Endothelial cell (in vitro differentiated cells): ENCODE measurements around the gene UQCC3. TPM values are rescaled to one million over a fixed set of nuclear protein-coding genes. Genes with fewer than 3 reads are reported as not detected.
"Not testable (repeated sequence)": the region's sequence is repeated elsewhere in the genome, so short reads cannot be mapped to it uniquely, and the experiment has no call there.

ENCODE experiments used
- DNase-seq: peaks from one replicate; pipeline ENCODE4 v3.0.0; 2021; ENCODE audit warnings: low spot score
- H3K27ac Mint-ChIP-seq: one replicate; pipeline ENCODE4 v1.8.0; 2021; ENCODE audit warnings: mixed read lengths, inconsistent platforms; ENCODE audit not compliant: unreplicated experiment
- H3K27me3 Mint-ChIP-seq: one replicate; pipeline ENCODE4 v1.8.0; 2021; ENCODE audit warnings: mild to moderate bottlenecking, moderate library complexity, mixed read lengths, inconsistent platforms; ENCODE audit not compliant: unreplicated experiment
- H3K36me3 Mint-ChIP-seq: one replicate; pipeline ENCODE4 v1.8.0; 2021; ENCODE audit warnings: mild to moderate bottlenecking, low read depth, mixed read lengths, inconsistent platforms; ENCODE audit not compliant: unreplicated experiment
- H3K4me1 Mint-ChIP-seq: one replicate; pipeline ENCODE4 v1.8.0; 2021; ENCODE audit warnings: mild to moderate bottlenecking, mixed read lengths, inconsistent platforms; ENCODE audit not compliant: unreplicated experiment
- H3K4me3 Mint-ChIP-seq: one replicate; pipeline ENCODE4 v1.8.0; 2021; ENCODE audit warnings: mild to moderate bottlenecking, mixed read lengths, inconsistent platforms; ENCODE audit not compliant: unreplicated experiment
- H3K9me3 Mint-ChIP-seq: one replicate; pipeline ENCODE4 v1.8.0; 2021; ENCODE audit warnings: mixed read lengths, inconsistent platforms; ENCODE audit not compliant: unreplicated experiment
- CTCF ChIP-seq: fragments of 200-600 bp; sonication (generic); IDR thresholded peaks from one replicate; pipeline ENCODE4 v1.5.0; 2021; ENCODE audit warnings: antibody characterized with exemption; ENCODE audit not compliant: unreplicated experiment
- total RNA-seq: library from RNA; stranded (reverse); fragmentation: NEBNext Ultra II Directional; extraction: Animal tissue kit (Norgen Biotek cat#: 25700); gene quantifications from one replicate; pipeline ENCODE4 v1.2.1, GENCODE V29; 2021; ENCODE audit not compliant: unreplicated experiment

UQCC3 gene
- total RNA-seq, 1 donor from 2014 or later = 4.7 TPM

DNA sequence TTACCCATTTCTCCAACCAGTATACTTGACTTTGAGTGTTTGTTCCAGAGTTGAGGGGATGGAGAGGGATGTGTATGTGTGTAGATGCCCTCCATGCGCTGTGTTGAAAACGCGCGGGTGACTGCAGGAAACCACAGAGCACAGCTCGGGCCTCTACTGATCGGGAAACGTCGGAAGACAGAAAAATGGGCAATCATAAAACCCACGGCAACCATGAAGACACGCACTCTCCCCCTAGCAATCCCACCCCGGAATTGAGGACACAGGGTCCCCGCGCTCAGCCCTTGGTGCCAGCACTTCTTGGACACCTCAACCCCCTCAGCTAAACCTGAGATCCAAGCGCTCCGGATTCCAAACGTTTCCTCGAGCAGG is 251 bp upstream of the UQCC3 start:
- no peak for TF ChIP-seq CTCF
- H3K4me1 Mint-ChIP-seq = peaks cover 28% of the 10 kb centered on the region
- H3K27me3 Mint-ChIP-seq = peaks cover 8% of the 10 kb centered on the region
- peak overlapping the region; percentile 94 for H3K27ac Mint-ChIP-seq
- no peak for DNase-seq
- no peaks in the 10 kb centered on the region for H3K9me3 Mint-ChIP-seq
- H3K4me3 Mint-ChIP-seq = peak overlapping the region; percentile 95
- H3K36me3 Mint-ChIP-seq = peaks cover 15% of the 10 kb centered on the region

DNA sequence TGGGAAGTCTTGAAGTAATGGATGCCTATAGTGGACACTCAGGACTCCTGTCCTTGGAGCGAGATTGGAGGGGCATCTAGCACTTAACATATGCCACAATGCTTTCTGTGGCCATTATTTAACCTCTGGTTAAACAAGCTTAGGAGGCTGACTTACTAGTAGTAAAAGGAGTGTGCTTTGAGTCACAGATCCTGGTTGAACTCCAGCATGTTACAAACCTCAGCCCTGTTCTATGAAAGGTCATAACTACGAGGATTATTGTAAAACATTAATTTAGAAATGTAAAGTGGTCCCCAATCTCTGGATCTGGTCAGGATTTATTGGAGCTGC is 1.7 kb downstream of the UQCC3 start:
- H3K9me3 Mint-ChIP-seq = no peaks in the 10 kb centered on the region
- peaks cover 28% of the 10 kb centered on the region for H3K36me3 Mint-ChIP-seq
- peaks cover 9% of the 10 kb centered on the region for H3K27me3 Mint-ChIP-seq
- TF ChIP-seq CTCF = no peak
- no peak for DNase-seq
- H3K4me3 Mint-ChIP-seq = peak overlapping the region; percentile 95
- H3K27ac Mint-ChIP-seq = peak overlapping the region; percentile 52
- peaks cover 24% of the 10 kb centered on the region for H3K4me1 Mint-ChIP-seq

DNA sequence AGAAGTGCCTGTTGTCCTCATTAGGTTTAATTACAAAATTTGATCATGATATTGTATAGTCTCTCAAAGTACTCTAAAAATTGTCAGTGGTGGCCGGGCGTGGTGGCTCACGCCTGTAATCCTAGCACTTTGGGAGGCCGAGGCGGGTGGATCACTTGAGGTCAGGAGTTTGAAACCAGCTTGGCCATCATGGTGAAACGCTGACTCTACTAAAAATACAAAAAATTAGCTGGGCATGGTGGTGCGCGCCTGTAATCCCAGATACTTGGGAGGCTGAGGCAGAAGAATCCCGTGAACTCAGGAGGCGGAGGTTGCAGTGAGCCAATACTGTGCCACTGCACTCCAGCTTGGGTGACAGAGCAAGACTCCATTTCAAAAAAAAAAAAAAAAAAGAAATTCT is 3.9 kb downstream of the UQCC3 start:
- H3K27ac Mint-ChIP-seq, H3K9me3 Mint-ChIP-seq, H3K4me3 Mint-ChIP-seq, DNase-seq: not testable (repeated sequence)
- peaks cover 11% of the 10 kb centered on the region for H3K27me3 Mint-ChIP-seq
- H3K4me1 Mint-ChIP-seq = peaks cover 23% of the 10 kb centered on the region
- H3K36me3 Mint-ChIP-seq = peaks cover 29% of the 10 kb centered on the region

DNA sequence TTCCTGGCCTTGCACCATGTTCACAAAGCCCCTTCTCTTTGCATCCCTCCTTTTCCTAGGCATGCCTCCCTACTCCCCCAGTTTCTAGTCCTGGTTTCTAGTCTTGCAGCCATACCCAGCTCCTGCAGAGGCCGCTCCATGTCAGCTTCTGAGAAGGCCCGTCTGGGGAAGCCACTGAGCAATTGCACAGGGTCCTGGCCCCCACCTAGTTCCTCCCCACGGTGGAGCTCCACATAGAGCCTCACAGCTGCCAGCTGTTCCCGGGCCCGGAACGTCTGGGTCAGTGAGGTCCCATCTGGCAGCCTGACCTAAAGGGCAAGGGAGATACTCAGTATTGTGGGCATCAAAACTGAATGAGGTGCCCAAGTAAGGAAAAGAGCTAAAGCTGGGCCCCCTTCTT is 5.2 kb downstream of the UQCC3 start:
- no peak for TF ChIP-seq CTCF
- peaks cover 14% of the 10 kb centered on the region for H3K4me1 Mint-ChIP-seq
- no peak overlapping the region for H3K27ac Mint-ChIP-seq
- peaks cover 26% of the 10 kb centered on the region for H3K36me3 Mint-ChIP-seq
- no peaks in the 10 kb centered on the region for H3K9me3 Mint-ChIP-seq
- H3K27me3 Mint-ChIP-seq = peaks cover 7% of the 10 kb centered on the region
- peak overlapping the region; percentile 29 for H3K4me3 Mint-ChIP-seq
- DNase-seq = no peak

GRCh38 chr11:62677156-62677555 is 5.7 kb downstream of the UQCC3 start:
- no peak for DNase-seq
- peaks cover 14% of the 10 kb centered on the region for H3K4me1 Mint-ChIP-seq
- no peaks in the 10 kb centered on the region for H3K9me3 Mint-ChIP-seq
- TF ChIP-seq CTCF = no peak
- H3K27me3 Mint-ChIP-seq = peaks cover 7% of the 10 kb centered on the region
- peaks cover 26% of the 10 kb centered on the region for H3K36me3 Mint-ChIP-seq
- H3K27ac Mint-ChIP-seq = peak overlapping the region; percentile 33
- H3K4me3 Mint-ChIP-seq = peak overlapping the region; percentile 29

DNA sequence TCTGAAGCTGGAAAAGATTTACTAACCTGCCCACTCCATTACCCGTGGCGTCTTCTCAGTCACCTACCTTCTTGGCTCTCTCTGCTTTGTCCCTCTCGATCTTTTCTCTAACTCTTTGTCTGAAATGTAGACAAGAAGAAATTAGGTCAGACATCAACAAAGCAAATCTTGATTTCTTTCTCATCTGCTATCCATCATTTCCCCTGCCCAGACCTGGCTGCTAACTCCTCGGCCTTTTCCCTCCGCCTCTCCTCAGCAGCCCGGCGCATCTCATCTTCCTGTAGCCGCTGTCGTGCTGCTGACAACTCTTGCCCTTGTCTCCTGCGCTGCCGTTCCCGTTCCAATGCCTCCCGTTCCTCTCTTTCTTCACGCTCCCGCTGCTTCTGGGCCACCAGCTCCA is 6.2 kb downstream of the UQCC3 start:
- Mint-ChIP-seq H3K27me3 (peaks cover 6% of the 10 kb centered on the region), H3K4me1 (peaks cover 12% of the 10 kb centered on the region), H3K4me3 (peak overlapping the region; percentile 94), H3K9me3 (no peaks in the 10 kb centered on the region), H3K36me3 (peaks cover 26% of the 10 kb centered on the region), H3K27ac (peak overlapping the region; percentile 92)
- TF ChIP-seq CTCF = no peak
- DNase-seq = no peak
